ENCODE results near the gene HOXC11.

Gene HOXC11

DNA sequence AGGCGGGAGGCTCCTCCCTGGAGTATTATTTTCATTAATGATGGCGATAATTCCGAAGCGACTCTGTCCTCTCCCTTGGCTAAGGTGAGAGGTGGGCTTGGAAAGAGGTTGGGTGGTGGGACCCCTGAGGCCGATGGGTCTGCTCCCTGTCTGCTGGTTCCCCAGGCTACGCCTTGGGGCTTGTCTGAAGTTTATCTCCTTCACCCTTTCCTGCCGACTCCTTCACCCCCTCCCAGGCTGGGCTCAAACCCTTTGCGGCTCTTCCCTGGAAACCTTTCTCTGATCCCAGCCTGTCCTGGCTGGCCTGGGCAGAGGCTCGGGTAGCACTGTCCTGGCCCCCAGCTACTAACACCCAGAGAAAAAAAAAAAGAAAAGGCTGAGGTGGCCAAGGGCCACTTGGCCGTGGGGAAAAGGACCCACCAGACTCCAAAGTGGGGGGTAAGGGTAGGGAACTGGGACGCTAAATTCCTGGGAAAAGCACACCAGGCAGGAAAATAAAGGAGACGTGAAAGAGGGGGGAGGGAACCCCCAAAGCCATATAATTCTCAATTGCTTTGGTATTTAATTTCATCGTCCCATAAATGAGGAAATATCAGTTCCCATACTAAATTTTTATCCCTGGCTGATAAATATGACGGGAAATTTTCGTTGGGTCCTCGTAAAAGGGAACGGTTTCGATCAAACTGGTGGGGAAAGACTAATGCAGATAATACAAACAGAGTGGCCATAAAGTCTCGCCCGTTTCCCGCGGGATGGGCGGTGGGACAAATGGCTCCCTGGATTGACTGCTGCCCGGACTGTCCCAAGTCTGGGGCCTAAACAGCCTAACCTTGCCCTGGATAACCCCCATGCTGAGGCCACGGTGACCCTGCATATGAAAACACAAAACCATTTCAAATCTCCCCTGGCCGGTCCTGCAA lies 10.0 kb downstream of the HOXC11 start:
- in situ Hi-C loops (cut with MboI; ENCODE audit: low sequenced_read_pairs), result loop anchor here (25.0 kb wide), 1 partner anchor 404 kb away; the partner anchor contains the start of gene ZNF385A

- in situ Hi-C loops (cut with MboI; ENCODE audit: low sequenced_read_pairs), result loop anchor here (25.0 kb wide), 1 partner anchor 404 kb away; the partner anchor contains the start of gene ZNF385A
Measured at GRCh38 chr12:53983568-53983949, 10.6 kb downstream of the HOXC11 start.

DNA sequence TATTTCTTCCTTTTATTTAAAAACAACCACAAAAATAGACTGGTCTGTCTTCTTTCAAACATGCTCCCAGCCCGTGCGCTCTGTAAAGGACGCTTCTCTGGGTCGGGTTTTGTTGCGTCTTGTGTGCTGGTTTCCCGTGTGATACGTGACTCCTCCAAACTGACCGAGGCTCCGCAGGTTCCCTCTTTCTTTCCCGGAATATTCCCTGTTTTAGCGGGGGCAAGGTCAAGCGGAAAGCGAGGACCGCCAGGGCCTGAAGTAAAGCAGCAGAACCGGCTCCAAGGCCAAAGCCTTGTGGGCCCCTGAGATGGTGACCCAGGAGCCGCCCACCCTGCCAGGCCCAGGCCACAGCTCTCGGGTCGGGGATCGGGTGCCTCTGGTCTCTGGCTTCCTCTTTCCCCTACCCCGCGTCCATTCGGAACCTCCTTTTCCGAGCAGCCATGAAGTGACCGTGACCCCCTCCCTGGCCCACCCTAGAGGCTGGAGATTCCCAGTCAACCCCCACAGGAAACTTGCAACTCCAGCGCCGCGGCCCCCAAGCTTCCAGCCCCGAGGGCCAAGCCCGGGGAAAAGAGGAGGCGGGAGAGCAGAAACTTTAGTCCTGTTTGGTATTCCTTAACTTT lies 11.1 kb downstream of the HOXC11 start:
- in situ Hi-C loops (cut with MboI; ENCODE audit: low sequenced_read_pairs), result loop anchor here (25.0 kb wide), 1 partner anchor 403 kb away; the partner anchor contains the start of gene ZNF385A

DNA sequence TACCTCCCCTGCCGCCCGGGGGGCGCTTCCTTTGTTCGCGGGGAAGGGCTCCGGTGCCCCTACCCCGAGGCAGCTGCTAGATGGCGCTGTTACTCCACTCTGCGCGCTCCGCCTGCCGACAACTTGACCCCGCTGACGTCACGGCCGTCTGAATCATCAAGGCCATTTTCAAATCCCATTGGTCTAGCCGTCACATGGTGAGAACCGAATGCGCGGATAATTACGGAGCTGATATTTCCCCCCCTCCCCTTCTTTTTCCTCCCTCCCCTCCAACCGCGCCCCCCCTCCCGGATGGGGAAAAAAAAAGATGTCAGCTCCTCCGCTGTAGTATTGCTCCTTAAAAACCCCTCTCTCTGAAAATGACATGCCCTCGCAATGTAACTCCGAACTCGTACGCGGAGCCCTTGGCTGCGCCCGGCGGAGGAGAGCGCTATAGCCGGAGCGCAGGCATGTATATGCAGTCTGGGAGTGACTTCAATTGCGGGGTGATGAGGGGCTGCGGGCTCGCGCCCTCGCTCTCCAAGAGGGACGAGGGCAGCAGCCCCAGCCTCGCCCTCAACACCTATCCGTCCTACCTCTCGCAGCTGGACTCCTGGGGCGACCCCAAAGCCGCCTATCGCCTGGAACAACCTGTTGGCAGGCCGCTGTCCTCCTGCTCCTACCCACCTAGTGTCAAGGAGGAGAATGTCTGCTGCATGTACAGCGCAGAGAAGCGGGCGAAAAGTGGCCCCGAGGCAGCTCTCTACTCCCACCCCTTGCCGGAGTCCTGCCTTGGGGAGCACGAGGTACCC lies 12.2 kb downstream of the HOXC11 start, which contains the start of gene HOXC10:
Gene HOXC10, plus strand, starts transcription at position 246 of the 791 bp plus-strand sequence. Its CDS starts 114 bp downstream, at position 360.
- in situ Hi-C loops (cut with MboI; ENCODE audit: low sequenced_read_pairs), result loop anchor here (25.0 kb wide), 1 partner anchor 402 kb away; the partner anchor contains the start of gene ZNF385A

DNA sequence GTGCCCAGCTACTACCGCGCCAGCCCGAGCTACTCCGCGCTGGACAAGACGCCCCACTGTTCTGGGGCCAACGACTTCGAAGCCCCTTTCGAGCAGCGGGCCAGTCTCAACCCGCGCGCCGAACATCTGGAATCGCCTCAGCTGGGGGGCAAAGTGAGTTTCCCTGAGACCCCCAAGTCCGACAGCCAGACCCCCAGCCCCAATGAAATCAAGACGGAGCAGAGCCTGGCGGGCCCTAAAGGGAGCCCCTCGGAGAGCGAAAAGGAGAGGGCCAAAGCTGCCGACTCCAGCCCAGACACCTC lies 12.7 kb downstream of the HOXC11 start:
- in situ Hi-C loops (cut with MboI; ENCODE audit: low sequenced_read_pairs), result loop anchor here (25.0 kb wide), 1 partner anchor 402 kb away; the partner anchor contains the start of gene ZNF385A

DNA sequence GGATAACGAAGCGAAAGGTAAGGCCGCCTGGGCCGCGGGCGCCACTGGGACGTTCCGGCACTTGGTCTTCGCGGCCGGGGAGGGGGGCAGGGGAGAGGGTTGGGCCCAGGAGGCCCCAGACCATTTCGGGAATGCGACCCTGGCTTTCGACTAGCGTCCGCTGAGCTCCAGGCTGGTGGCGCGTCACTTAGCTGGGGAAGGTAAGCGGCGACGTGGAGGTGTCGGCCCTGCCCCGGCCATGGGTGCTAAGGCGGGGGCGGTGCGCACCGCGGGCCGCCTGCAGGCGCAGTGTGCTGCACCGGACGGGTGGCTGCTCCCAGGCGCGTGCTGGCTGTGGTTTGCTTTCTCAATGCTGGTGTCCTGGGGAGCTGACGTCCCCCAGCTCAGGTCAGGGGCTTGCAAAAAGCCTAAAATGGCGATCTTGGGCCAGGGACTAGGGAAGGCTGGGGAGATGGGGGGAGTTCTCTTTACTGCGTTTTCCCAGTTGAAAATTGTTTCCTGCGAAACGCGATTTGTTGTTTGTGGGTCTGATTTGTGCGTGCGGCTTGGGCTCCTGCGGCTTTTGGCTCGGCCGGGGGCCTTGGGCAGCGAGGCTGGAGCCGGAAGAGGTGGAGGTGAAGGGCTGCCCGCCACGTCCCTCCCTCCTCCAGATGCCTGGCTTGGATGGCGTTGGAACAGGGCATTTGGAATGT lies 13.2 kb downstream of the HOXC11 start:
- in situ Hi-C loops (cut with MboI; ENCODE audit: low sequenced_read_pairs), result loop anchor here (25.0 kb wide), 1 partner anchor 401 kb away; the partner anchor contains the start of gene ZNF385A

- in situ Hi-C loops (cut with MboI; ENCODE audit: low sequenced_read_pairs), result loop anchor here (25.0 kb wide), 1 partner anchor 400 kb away; the partner anchor contains the start of gene ZNF385A
Measured at GRCh38 chr12:53986686-53987483, 14.0 kb downstream of the HOXC11 start.

- in situ Hi-C loops (cut with MboI; ENCODE audit: low sequenced_read_pairs), result loop anchor here (25.0 kb wide), 1 partner anchor 399 kb away; the partner anchor contains the start of gene ZNF385A
Measured at GRCh38 chr12:53987787-53988230, 14.9 kb downstream of the HOXC11 start.

DNA sequence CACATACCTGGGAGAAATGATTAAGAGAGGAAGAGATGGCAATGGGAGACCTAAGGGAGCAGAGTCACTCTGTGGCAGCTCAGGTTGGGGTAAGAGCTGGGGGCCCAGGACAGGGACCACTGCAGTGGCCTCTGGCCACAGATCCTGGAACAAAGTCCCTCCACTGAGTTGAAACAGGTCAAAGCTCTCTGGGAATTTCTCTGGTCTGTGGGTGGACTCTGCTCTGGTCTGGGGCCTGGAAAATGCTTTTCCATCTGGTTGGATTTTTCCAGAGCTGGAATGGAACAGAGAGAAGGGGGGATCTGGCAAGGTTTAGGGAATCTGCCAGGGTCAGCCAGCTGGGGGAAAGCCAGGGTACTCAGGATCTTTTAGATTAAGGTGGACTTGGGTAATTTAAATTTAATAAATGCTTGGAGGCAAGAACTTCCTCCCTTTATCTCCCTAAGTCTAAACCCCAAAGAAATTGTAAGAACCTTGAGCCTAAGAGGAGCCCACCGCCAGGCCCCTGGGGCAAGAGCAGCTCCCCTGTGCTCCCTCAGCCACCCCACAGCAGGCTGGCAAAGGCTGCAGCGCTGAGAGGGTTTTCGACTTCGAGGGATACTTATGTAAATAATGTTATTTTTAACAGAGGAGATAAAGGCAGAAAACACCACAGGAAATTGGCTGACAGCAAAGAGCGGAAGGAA lies 15.8 kb downstream of the HOXC11 start:
- in situ Hi-C loops (cut with MboI; ENCODE audit: low sequenced_read_pairs), result loop anchor here (25.0 kb wide), 1 partner anchor 399 kb away; the partner anchor contains the start of gene ZNF385A

- in situ Hi-C loops (cut with MboI; ENCODE audit: low sequenced_read_pairs), result loop anchor here (25.0 kb wide), 1 partner anchor 398 kb away; the partner anchor contains the start of gene ZNF385A
Measured at GRCh38 chr12:53989227-53990113, 16.5 kb downstream of the HOXC11 start.

- in situ Hi-C loops (cut with MboI; ENCODE audit: low sequenced_read_pairs), result loop anchor here (25.0 kb wide), 1 partner anchor 397 kb away; the partner anchor contains the start of gene ZNF385A
Measured at GRCh38 chr12:53990311-53991076, 17.6 kb downstream of the HOXC11 start.

- in situ Hi-C loops (cut with MboI; ENCODE audit: low sequenced_read_pairs), result loop anchor here (25.0 kb wide), 1 partner anchor 396 kb away; the partner anchor contains the start of gene ZNF385A
Measured at GRCh38 chr12:53991077-53991460, 18.1 kb downstream of the HOXC11 start.

DNA sequence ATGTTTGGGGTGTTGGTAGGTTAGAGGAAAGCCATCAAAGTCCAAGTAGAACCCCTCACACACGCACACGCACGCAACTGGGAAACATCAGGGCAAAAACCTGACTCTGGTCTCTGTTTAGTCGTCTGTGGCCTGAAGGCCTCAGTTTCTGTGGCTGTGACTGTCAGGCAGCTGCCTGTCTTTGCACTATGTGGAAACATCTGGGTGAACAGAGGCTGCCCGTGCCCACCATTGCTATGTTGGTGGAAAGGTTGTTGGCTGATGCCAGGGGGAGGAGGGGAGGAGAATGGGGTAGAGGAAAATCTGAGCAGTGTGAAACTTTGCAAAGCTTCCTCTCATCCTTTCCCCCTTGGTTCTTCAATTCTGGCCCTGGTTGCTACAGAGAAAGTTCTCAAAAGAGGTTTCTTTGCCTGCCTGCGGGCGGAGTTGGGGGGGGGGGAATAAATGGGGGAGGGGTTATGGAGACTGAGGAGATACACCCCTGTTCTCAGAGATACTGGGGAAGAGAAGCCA lies 19.5 kb downstream of the HOXC11 start:
- in situ Hi-C loops (cut with MboI; ENCODE audit: low sequenced_read_pairs), result loop anchor here (25.0 kb wide), 1 partner anchor 395 kb away; the partner anchor contains the start of gene ZNF385A

- in situ Hi-C loops (cut with MboI; ENCODE audit: low sequenced_read_pairs), result loop anchor here (25.0 kb wide), 1 partner anchor 394 kb away; the partner anchor contains the start of gene ZNF385A
Measured at GRCh38 chr12:53993162-53994008, 20.5 kb downstream of the HOXC11 start.

- in situ Hi-C loops (cut with MboI; ENCODE audit: low sequenced_read_pairs), result loop anchor here (25.0 kb wide), 1 partner anchor 393 kb away; the partner anchor contains the start of gene ZNF385A
Measured at GRCh38 chr12:53994009-53994263, 21.0 kb downstream of the HOXC11 start.
